Measurements from ENCODE around the gene MORC2.

GRCh38 chr22:30982512-30982911 lies 13.9 kb upstream of the MORC2 start:
- TF ChIP-seq EZH2 (IDR thresholded peaks at IDR 0.05) = no peak
- no peak for TF ChIP-seq POLR2AphosphoS5 (IDR thresholded peaks at IDR 0.05; ENCODE audit: borderline replicate concordance, low read depth, low read length)
- TF ChIP-seq FOXP2 (optimal IDR thresholded peaks at IDR 0.05; ENCODE audit: control extremely low read depth, extremely low read length, insufficient read depth) = no peak

Data from SK-N-MC (cell line).